B cell (primary cell): Measurements from ENCODE around the gene BMP5. TPM values are rescaled to one million over a fixed set of nuclear protein-coding genes. Genes with fewer than 3 reads are reported as not detected.

ENCODE experiments used
- ATAC-seq: fragments of 200-7000 bp; cut with Tn5 transposase; one replicate; pipeline ENCODE4 v1.10.0; 2021; ENCODE audit warnings: low read depth, mild to moderate bottlenecking, moderate number of reproducible peaks, moderate library complexity
- CTCF ChIA-PET: fragments of 350-600 bp; sonication (Branson Sonifier 250); formaldehyde crosslinking; loops from one replicate; lab custom pipeline; 2021; ENCODE audit warnings: antibody characterized with exemption, inconsistent platforms; lab: Charles Lee
- POLR2A ChIA-PET: fragments of 350-600 bp; sonication (Branson Sonifier 250); formaldehyde crosslinking; loops from one replicate; lab custom pipeline; 2021; ENCODE audit warnings: antibody characterized with exemption; lab: Charles Lee
- DNase-seq: peaks from one replicate; pipeline ENCODE4 v3.0.0; 2013
- H2AFZ ChIP-seq: 2 replicates; pipeline ENCODE4 v1.6.1; 2012; ENCODE audit warnings: mild to moderate bottlenecking, low read depth, low read length; ENCODE audit not compliant: insufficient read depth, poor library complexity, severe bottlenecking
- H3K27ac ChIP-seq, 2 donors: 1 replicate in 1 of 2; 2 replicates in 1 of 2; pipeline ENCODE4 v1.5.1; 2012 to 2013; ENCODE audit warnings: low read length in 2 of 2, mild to moderate bottlenecking in 2 of 2, moderate library complexity in 1 of 2
- H3K27me3 ChIP-seq, 4 experiments: fragments of 200-600 bp in 1 of 4; sonication (generic) in 1 of 4; replicated peaks in 1 of 4; 1 replicate in 2 of 4; 2 replicates in 2 of 4; pipeline versions ENCODE4 v1.6.1 to v1.7.0; 2013 to 2016; ENCODE audit warnings: low read length in 3 of 4, mild to moderate bottlenecking in 2 of 4, mixed read lengths in 1 of 4, moderate library complexity in 1 of 4; ENCODE audit not compliant: insufficient read depth in 4 of 4, control insufficient read depth in 3 of 4; ENCODE audit errors: control extremely low read depth in 1 of 4
- H3K36me3 ChIP-seq, 2 experiments: replicated peaks in 1 of 2; 1 replicate in 1 of 2; 2 replicates in 1 of 2; pipeline versions ENCODE4 v1.6.1 to v1.7.1; 2013; ENCODE audit warnings: low read length in 1 of 2; ENCODE audit not compliant: insufficient read depth in 2 of 2, control insufficient read depth in 1 of 2; ENCODE audit errors: control extremely low read depth in 1 of 2, extremely low read depth in 1 of 2
- H3K4me1 ChIP-seq, 2 donors: fragments of 200-600 bp in 1 of 2; sonication (generic) in 1 of 2; 1 replicate in 1 of 2; 2 replicates in 1 of 2; pipeline versions ENCODE4 v1.5.1 to v1.6.1; 2013 to 2017; ENCODE audit warnings: low read length in 2 of 2; ENCODE audit not compliant: control insufficient read depth in 2 of 2, insufficient read depth in 2 of 2
- H3K4me2 ChIP-seq: replicated peaks from 2 replicates; pipeline ENCODE3; 2012; ENCODE audit warnings: mild to moderate bottlenecking, low read depth, low read length; ENCODE audit not compliant: poor library complexity, severe bottlenecking
- H3K4me3 ChIP-seq, 5 experiments: fragments of 200-600 bp in 1 of 5; sonication (generic) in 1 of 5; 1 replicate in 3 of 5; 2 replicates in 2 of 5; pipeline versions ENCODE4 v1.5.1 to v1.7.0; 2011 to 2016; ENCODE audit warnings: low read length in 4 of 5, mild to moderate bottlenecking in 4 of 5, low read depth in 2 of 5, control low read depth in 1 of 5, moderate library complexity in 1 of 5; ENCODE audit not compliant: insufficient read depth in 1 of 5; ENCODE audit errors: control extremely low read depth in 1 of 5, extremely low read depth in 1 of 5
- H3K79me2 ChIP-seq: fragments of 200-600 bp; sonication (generic); one replicate; pipeline ENCODE4 v1.6.0; 2016; ENCODE audit warnings: low read length; ENCODE audit not compliant: control insufficient read depth, insufficient read depth
- H3K9ac ChIP-seq: fragments of 200-600 bp; sonication (generic); 2 replicates; pipeline ENCODE4 v1.6.1; 2017; ENCODE audit warnings: mild to moderate bottlenecking, low read length, moderate library complexity
- H3K9me3 ChIP-seq, 3 donors: one replicate each; pipeline versions ENCODE4 v1.6.1 to v1.7.1; 2013; ENCODE audit warnings: low read length in 2 of 3; ENCODE audit not compliant: control insufficient read depth in 2 of 3, insufficient read depth in 1 of 3; ENCODE audit errors: control extremely low read depth in 1 of 3
- H4K20me1 ChIP-seq: 2 replicates; pipeline ENCODE4 v1.6.0; 2012; ENCODE audit warnings: mild to moderate bottlenecking, low read length; ENCODE audit not compliant: insufficient read depth, control insufficient read depth, poor library complexity, severe bottlenecking
- H3K27ac Mint-ChIP-seq: one replicate; pipeline ENCODE4 v1.8.0; 2021; ENCODE audit warnings: mixed read lengths
- H3K27me3 Mint-ChIP-seq: one replicate; pipeline ENCODE4 v1.8.0; 2021; ENCODE audit warnings: mixed read lengths
- H3K4me1 Mint-ChIP-seq: one replicate; pipeline ENCODE4 v1.8.0; 2021; ENCODE audit warnings: mixed read lengths
- H3K4me3 Mint-ChIP-seq: one replicate; pipeline ENCODE4 v1.8.0; 2021; ENCODE audit warnings: mixed read lengths
- H3K9me3 Mint-ChIP-seq: one replicate; pipeline ENCODE4 v1.8.0; 2022; ENCODE audit warnings: mixed read lengths; ENCODE audit not compliant: insufficient read depth
- EZH2 ChIP-seq: IDR thresholded peaks from 2 replicates; pipeline ENCODE4 v1.6.1; 2012; ENCODE audit warnings: borderline replicate concordance, low read depth, mild to moderate bottlenecking, moderate library complexity, low read length; ENCODE audit not compliant: insufficient read depth, poor library complexity, severe bottlenecking
- WGBS: methylation state at CpG from one replicate; pipeline ENCODE4 v1.1.5; 2013; ENCODE audit warnings: missing lambda C conversion rate; ENCODE audit not compliant: insufficient coverage; 5-methylcytosine and 5-hydroxymethylcytosine counted together
- intact Hi-C: fragments of 100-400 bp; cut with micrococcal nuclease; formaldehyde crosslinking; loops from one replicate; pipeline ENCODE4 v1.10.0; 2022
- polyA plus RNA-seq: library from polyadenylated mRNA; depleted of rRNA; stranded (reverse); fragments of >200 nt; gene quantifications from 2 replicates; pipeline ENCODE4 v1.2.3, GENCODE V29; 2012
- total RNA-seq, 2 donors: library from RNA; stranded (reverse); fragments of 120-200 nt in 1 of 2; gene quantifications; 1 replicate in 1 of 2; 2 replicates in 1 of 2; pipeline versions ENCODE4 v1.2.3 to v1.2.4, GENCODE V29; 2013 to 2022
- TF ChIP-seq, protein P1 (sequence below): fragments of 200-600 bp; IDR thresholded peaks from one replicate; pipeline ENCODE4 v1.8.0; 2022; ENCODE audit warnings: antibody characterized with exemption, mild to moderate bottlenecking

Gene BMP5
- total and polyA plus RNA-seq, 2 donors (not counting 1 experiment from before 2014, with no cell fraction given): not detected

DNA sequence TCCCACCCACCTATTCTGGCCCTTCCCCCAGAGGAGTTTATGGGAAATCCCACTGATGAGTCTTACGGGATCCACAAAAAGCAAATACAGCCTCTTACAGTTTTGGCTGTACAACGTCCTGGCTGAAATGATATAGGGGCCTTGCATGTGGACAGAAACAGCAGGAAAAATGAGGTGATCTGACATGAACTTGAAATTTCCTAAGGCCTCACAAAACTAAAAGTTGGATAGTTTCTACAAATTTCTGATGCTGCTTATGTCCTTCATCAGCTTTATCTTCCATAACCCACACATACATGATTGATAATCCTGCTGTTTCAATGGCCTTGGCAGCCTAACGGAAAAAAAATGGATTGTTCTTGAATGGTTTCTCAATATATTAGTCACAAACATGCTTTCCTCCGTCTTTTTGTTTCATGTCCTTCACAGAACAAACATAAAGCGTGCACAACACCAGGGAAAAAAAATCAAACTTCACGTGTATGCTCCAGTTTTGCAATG is 118.8 kb downstream of the BMP5 start:
- no peaks in the 10 kb centered on the region for H3K79me2 ChIP-seq
- no peak for TF ChIP-seq EZH2
- TF ChIP-seq, protein P1, sequence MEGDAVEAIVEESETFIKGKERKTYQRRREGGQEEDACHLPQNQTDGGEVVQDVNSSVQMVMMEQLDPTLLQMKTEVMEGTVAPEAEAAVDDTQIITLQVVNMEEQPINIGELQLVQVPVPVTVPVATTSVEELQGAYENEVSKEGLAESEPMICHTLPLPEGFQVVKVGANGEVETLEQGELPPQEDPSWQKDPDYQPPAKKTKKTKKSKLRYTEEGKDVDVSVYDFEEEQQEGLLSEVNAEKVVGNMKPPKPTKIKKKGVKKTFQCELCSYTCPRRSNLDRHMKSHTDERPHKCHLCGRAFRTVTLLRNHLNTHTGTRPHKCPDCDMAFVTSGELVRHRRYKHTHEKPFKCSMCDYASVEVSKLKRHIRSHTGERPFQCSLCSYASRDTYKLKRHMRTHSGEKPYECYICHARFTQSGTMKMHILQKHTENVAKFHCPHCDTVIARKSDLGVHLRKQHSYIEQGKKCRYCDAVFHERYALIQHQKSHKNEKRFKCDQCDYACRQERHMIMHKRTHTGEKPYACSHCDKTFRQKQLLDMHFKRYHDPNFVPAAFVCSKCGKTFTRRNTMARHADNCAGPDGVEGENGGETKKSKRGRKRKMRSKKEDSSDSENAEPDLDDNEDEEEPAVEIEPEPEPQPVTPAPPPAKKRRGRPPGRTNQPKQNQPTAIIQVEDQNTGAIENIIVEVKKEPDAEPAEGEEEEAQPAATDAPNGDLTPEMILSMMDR: no peak
- ChIA-PET POLR2A (no interaction called here), CTCF (no interaction called here)
- no peaks in the 10 kb centered on the region for H3K27me3 Mint-ChIP-seq
- H4K20me1 ChIP-seq: no peaks in the 10 kb centered on the region
- DNase-seq (no peak), ATAC-seq (no peak)
- H3K9me3 Mint-ChIP-seq: peaks cover 12% of the 10 kb centered on the region
- H3K27me3 ChIP-seq: no peaks in the 10 kb centered on the region
- no peaks in the 10 kb centered on the region for H3K36me3 ChIP-seq
- H3K27ac Mint-ChIP-seq: no peak overlapping the region
- H3K4me3 ChIP-seq: no peak overlapping the region
- intact Hi-C loops: no loop called here
- no CpG with 5 or more reads among the region's 6 CpGs for WGBS
- no peaks in the 10 kb centered on the region for H3K4me1 Mint-ChIP-seq
- H3K4me2 ChIP-seq: no peak overlapping the region
- no peak overlapping the region for H3K9ac ChIP-seq
- no peak overlapping the region for H2AFZ ChIP-seq
- no peak overlapping the region for H3K27ac ChIP-seq
- H3K4me3 Mint-ChIP-seq: no peak overlapping the region
- no peaks in the 10 kb centered on the region for H3K4me1 ChIP-seq
- no peaks in the 10 kb centered on the region for H3K9me3 ChIP-seq

DNA sequence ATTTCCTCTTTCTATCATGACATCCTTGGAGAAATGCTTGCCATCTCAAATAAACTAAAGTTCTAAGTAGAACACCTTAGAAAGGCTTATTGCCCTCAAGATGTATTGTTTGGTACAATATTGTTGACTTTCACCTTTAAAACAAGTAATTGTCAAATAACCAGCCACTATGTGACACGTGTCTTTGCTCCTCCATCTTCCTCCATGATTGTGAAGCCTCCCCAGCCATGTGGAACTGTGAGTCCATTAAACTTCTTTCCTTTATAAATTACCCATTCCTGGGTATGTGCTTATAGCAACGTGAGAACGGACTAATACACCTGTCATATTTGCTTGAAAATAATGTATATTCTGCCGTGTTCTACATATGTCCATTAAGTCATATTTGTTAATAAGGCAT is 126.5 kb downstream of the BMP5 start:
- H3K9me3 Mint-ChIP-seq: peaks cover 5% of the 10 kb centered on the region
- WGBS: 100% methylated on average over 1 of the region's 4 CpGs
- H3K9ac ChIP-seq: no peak overlapping the region
- no peaks in the 10 kb centered on the region for H3K4me1 ChIP-seq
- ATAC-seq (no peak), DNase-seq (no peak)
- TF ChIP-seq, protein P1: no peak
- no peak for TF ChIP-seq EZH2
- H3K9me3 ChIP-seq: peaks cover 0 to 3% (median 0%) of the 10 kb centered on the region in 3 donors
- no peak overlapping the region for H3K27ac Mint-ChIP-seq
- no peak overlapping the region for H3K4me3 ChIP-seq
- POLR2A ChIA-PET: no interaction called here
- H4K20me1 ChIP-seq: no peaks in the 10 kb centered on the region
- H3K36me3 ChIP-seq: no peaks in the 10 kb centered on the region
- no peaks in the 10 kb centered on the region for H3K27me3 ChIP-seq
- CTCF ChIA-PET: no interaction called here
- intact Hi-C loops: no loop called here
- H3K27ac ChIP-seq: no peak overlapping the region
- H3K4me2 ChIP-seq: no peak overlapping the region
- no peaks in the 10 kb centered on the region for H3K27me3 Mint-ChIP-seq
- no peaks in the 10 kb centered on the region for H3K4me1 Mint-ChIP-seq
- H3K79me2 ChIP-seq: no peaks in the 10 kb centered on the region
- no peak overlapping the region for H3K4me3 Mint-ChIP-seq
- H2AFZ ChIP-seq: no peak overlapping the region
